Activated T-helper 1 cell treated with Interleukin-2 at 50 U/mL for 16 hours (primary cell): ENCODE measurements around the gene TBC1D5.
"Not testable (repeated sequence)": the region's sequence is repeated elsewhere in the genome, so short reads cannot be mapped to it uniquely, and the experiment has no call there.

ENCODE experiments used
- DNase-seq: peaks from one replicate; pipeline ENCODE4 v3.0.0-alpha.2; 2020; ENCODE audit warnings: low read depth

TBC1D5 gene

GRCh38 chr3:17542591-17542990 lies 199.8 kb downstream of the TBC1D5 start:
- no peak for DNase-seq

GRCh38 chr3:17539436-17539835 lies 203.0 kb downstream of the TBC1D5 start:
- no peak for DNase-seq

DNA sequence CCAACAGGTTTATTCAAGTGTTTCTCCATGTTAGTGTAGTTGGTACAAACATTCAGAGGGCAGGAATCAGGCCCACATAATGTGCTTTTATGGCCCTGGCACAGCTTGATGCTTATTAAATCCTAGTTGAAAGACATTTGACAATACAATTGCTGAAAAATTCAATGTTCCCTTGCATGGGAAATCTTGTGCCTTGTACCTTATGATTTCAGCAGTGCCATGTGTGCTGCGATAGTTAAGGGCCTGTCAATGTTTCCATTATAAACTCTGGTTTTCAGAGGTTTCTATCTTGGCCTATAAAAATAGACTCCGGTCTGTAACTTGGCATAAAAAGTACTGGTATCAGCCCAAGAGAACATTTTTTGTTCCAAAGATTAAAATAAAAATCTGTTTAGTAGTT lies 207.2 kb downstream of the TBC1D5 start:
- DNase-seq = no peak

- DNase-seq = not testable (repeated sequence)
Measured at GRCh38 chr3:17532446-17532845, 210.0 kb downstream of the TBC1D5 start.

- DNase-seq = no peak
Measured at GRCh38 chr3:17529677-17530076, 212.8 kb downstream of the TBC1D5 start.

GRCh38 chr3:17518189-17519059 lies 224.0 kb downstream of the TBC1D5 start:
- no peak for DNase-seq

DNA sequence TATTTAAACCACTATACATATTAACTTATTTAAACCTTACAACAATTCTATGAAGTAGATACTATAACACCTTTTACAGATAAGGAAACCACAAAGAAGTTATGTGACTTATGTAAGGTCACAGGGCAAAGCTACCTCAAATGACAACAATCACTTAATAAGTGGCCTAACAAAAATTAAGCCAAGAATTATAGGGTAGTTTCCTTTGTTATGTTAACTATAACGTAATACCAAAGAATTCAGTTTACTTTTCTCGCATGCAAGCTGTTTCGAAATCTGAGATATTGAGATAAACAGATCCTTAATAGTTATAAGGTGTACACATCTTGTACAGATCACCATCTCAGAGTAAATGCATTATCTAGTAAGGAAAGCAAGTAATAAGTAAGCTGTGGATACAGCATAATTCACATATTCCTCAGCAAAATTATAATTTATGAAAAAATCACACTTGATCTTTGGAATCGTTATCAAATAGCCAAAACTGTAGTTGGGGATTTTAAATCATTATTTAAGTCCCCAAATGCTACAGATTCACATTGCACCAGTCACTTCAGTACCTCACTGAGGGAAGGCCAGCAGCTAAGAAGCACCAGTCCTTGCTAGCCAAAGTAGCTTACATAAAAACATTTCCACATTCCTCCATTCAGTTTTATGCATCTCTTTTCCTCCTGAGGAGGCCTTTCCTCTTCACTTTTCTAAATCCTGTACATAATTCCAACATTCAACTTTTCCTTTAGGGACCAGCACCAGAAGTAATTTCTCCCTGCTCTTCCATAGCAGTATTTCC lies 226.8 kb downstream of the TBC1D5 start:
- no peak for DNase-seq

- no peak for DNase-seq
Measured at GRCh38 chr3:17514597-17514996, 227.8 kb downstream of the TBC1D5 start.

GRCh38 chr3:17510265-17510664 lies 232.2 kb downstream of the TBC1D5 start:
- no peak for DNase-seq

DNA sequence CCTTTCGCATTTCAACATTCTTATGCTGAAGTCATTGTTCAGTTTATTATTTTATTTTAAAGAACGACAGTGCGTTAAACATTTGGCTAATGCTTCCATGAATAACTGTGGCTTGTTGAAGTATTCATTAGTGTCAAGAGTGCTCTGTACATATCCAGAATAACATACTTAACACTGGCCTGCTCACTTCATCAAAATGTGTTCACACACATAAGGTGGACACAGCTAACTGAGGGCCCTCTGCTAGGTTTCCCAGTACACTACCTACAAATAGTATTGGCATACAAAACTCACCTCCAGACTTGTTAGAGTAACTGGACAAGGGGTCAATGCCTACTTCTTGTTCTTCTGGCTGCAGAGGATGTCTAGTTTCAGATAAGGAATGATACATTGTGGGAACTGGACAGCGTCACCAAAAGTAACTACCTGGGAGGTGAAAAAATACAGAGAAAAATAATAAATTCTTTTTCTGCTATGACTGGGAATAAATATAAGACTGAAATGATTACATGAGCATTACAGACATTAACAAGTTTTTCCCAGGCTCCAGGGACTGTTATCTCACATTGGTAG lies 234.2 kb downstream of the TBC1D5 start:
- no peak for DNase-seq

DNA sequence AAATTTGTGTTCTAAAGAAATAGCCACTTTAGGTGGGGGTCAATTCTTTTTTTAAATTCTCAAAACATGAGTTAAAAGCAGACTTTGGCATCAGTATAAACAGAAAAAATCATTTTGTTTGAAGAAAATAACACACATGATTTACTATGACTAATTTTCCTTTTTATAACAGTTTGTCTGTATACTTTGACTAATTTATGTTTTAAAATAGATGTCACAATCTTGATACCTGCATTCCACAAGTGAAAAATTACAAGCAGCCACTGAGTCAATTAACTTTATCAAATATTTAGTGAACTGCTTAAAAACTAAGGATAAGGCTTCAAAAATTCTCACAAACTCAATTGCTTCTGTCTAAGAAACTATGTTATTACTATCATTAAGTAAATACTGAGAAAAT lies 235.0 kb downstream of the TBC1D5 start:
- DNase-seq = no peak

GRCh38 chr3:17505856-17506255 lies 236.6 kb downstream of the TBC1D5 start:
- no peak for DNase-seq

DNA sequence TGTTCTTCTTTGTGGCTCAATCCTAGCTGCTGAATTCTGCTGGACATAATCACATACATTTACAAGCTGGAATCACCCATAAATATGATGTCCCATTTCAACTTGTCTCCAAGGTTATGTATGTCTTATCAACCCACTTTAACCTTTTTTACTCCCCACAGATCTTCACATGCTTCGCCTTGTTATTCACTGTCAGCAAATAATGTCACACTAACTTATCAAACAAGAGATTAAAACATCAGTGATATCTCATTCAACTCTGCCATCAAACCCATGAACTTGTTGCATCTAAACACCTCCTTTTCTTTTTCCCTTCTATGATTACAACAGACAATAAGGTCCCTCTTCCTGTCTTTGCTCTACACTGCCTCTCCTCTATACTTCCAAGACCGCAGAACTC lies 240.7 kb downstream of the TBC1D5 start:
- DNase-seq = no peak

GRCh38 chr3:17500618-17501017 lies 241.8 kb downstream of the TBC1D5 start:
- DNase-seq = no peak

GRCh38 chr3:17494117-17494809 lies 248.2 kb downstream of the TBC1D5 start:
- no peak for DNase-seq

GRCh38 chr3:17491601-17492000 lies 250.8 kb downstream of the TBC1D5 start:
- DNase-seq = no peak

DNA sequence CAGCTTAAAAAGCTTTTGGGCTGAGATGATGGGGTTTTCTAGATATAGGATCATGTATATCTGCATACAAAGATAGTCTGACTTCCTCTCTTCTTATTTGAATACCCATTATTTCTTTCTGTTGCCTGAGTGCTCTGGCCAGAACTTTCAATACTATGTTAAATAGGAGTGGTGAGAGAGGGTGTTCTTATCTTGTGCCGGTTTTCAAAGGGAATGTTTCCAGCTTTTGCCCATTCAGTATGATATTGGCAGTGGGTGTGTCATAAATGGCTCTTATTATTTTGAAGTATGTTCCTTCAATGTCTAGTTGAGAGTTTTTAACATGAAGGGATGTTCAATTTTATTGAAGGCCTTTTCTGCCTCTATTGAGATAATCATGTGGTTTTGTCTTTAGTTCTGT lies 251.2 kb downstream of the TBC1D5 start:
- not testable (repeated sequence) for DNase-seq

DNA sequence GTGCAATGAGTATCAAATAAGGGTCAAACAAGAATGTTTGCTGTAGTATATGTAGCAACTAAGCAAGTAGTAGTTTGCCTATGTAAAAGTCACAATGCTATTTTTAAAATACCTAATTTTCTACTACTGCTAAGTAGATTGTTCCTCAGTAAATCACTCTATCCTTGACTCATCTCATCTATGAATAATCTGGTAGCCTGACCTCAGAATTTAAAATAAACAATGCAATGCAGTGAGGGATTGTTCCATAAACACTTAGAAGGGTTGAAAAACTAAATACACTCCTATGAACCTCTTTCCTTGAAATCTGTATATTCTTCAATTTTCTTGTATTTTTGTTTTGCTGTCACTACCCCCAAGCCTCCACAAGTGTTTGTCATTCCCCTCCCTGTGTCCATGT lies 253.3 kb downstream of the TBC1D5 start:
- no peak for DNase-seq

GRCh38 chr3:17481116-17481515 lies 261.3 kb downstream of the TBC1D5 start:
- no peak for DNase-seq

DNA sequence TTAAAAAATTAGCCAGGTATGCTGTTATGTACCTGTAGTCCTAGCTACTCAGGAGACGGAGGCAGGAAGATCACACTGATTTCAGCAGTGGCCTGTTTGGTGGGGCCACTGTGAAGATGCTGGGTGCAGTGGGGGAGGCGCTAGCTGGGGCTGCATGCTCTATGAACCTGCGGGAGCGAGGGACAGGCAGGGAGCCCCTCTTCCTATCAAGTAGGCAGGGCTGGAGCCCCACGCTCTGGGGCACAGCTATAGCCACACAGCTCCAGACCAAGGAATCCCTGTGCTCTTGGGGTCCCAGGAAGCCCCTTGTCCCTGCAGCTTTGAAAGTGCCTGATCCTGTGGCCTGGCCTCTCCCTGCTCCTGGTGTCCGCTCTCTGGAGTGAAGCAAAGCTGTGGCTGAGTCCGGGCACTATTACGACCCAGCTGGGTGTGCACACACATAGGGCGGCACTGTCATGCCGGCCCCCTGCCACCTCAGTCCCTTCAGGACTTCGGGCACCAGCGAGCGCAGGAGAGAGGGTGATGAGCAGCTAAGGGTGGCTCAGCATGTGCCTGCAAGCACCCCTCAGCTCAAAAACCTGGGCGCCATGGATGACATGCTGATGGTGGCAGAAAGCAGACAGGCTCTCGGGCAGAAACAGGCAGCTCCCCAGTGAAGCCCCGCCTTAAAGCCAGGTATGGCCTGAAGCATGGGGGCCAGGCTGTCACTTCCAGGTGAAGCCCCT lies 262.6 kb downstream of the TBC1D5 start:
- DNase-seq = no peak

DNA sequence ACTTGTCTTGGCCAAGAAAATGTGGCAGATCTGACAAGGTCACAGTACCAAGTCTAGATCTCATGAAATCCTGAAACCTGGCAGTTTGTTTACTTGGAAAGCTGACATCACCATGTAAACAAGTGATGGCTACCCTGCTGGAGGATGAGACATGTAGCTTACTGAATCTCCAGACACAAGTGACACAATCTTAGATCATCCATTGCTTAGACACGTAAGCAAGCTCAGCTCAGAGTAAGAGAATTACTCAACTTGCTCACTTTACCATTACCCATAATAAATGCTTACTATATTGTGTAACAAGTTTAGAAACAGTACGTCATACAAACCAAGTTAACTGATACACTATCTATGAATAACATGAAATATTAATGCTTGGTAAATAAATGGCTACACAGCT lies 263.8 kb downstream of the TBC1D5 start:
- no peak for DNase-seq

DNA sequence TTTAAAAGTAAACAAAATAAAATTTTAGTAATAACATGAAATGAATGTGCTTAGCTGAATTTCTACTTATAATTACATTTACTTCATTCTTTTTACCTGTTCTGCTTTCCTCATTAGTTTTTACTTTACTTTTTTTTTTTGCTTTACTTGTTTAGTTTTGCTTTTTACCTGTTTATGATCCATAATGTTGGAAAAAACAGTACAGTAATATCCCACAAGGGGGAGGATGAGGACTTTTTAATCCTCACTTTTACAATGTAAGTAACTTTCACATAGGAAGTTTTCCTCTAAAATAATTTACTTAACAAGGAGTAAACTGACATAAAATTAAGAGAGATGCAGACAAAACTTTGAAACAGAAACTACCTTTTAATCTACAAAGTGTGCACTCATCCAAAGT lies 268.7 kb downstream of the TBC1D5 start:
- DNase-seq = no peak
